GM12801 (cell line): ENCODE results near the gene ENG.

Experiments
- CTCF ChIP-seq: IDR thresholded peaks from one replicate; pipeline ENCODE4 v1.5.1; 2011; ENCODE audit warnings: control low read depth; ENCODE audit not compliant: insufficient read length; ENCODE audit errors: extremely low read depth

Gene ENG

GRCh38 chr9:127767410-127767809 lies 87.0 kb downstream of the ENG start:
- no peak for TF ChIP-seq CTCF

DNA sequence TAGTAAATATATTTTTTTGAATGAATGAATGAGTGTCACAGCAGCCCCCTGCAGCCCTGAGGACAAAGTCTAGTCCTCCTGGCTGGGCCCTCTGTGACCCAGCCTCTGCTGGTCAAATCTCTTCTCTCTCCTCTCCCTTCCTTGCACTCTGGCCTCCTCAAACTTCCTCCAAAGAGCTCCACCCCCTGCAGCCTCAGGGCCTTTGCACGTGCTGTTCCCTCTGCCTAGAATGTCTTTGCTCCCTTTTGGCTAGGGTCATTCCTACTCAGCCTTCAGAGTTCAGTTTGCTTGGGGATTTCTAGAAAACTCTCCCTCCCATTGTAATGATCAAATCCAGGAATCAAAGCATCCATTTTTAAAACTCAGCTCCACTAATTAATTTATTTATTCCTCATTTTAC lies 89.0 kb downstream of the ENG start:
- TF ChIP-seq CTCF = no peak
